WTC11 (cell line): Measurements from ENCODE around the gene FLNA. TPM values are rescaled to one million over a fixed set of nuclear protein-coding genes. Genes with fewer than 3 reads are reported as not detected.

Source experiments
- ATAC-seq: fragments of 200-7000 bp; cut with Tn5 transposase; 2 replicates; pipeline ENCODE4 v1.10.0; 2021; ENCODE audit warnings: mild to moderate bottlenecking, moderate library complexity
- CTCF ChIA-PET: fragments of 300-600 bp; sonication (Branson Sonifier 250); formaldehyde crosslinking; loops from one replicate; lab custom pipeline; 2021; ENCODE audit warnings: antibody characterized with exemption; lab: Charles Lee
- POLR2A ChIA-PET: fragments of 350-600 bp; sonication (Branson Sonifier 250); formaldehyde crosslinking; loops from one replicate; lab custom pipeline; 2021; ENCODE audit warnings: antibody characterized with exemption; lab: Charles Lee
- DNase-seq: peaks from one replicate; pipeline ENCODE4 v3.0.0; 2021; ENCODE audit warnings: low spot score
- H3K27ac Mint-ChIP-seq: 2 replicates; pipeline ENCODE4 v1.8.0; 2021; ENCODE audit warnings: mixed read lengths
- H3K27me3 Mint-ChIP-seq: 2 replicates; pipeline ENCODE4 v1.8.0; 2021; ENCODE audit warnings: low read depth, mild to moderate bottlenecking, moderate library complexity, mixed read lengths
- H3K36me3 Mint-ChIP-seq: 2 replicates; pipeline ENCODE4 v1.8.0; 2021; ENCODE audit warnings: mixed read lengths
- H3K4me1 Mint-ChIP-seq: 2 replicates; pipeline ENCODE4 v1.8.0; 2022; ENCODE audit warnings: mixed read lengths
- H3K4me3 Mint-ChIP-seq: 2 replicates; pipeline ENCODE4 v1.8.0; 2021; ENCODE audit warnings: mild to moderate bottlenecking, moderate library complexity, mixed read lengths
- H3K9me3 Mint-ChIP-seq: 2 replicates; pipeline ENCODE4 v1.8.0; 2021; ENCODE audit warnings: mixed read lengths
- CREB1 ChIP-seq: sonication (generic); formaldehyde crosslinking; IDR thresholded peaks from 2 replicates; pipeline ENCODE4 v1.8.0; 2023; ENCODE audit warnings: mild to moderate bottlenecking, missing genetic modification reagents
- FOXK1 ChIP-seq: sonication (generic); formaldehyde crosslinking; IDR thresholded peaks from 2 replicates; pipeline ENCODE4 v1.8.0; 2022; ENCODE audit warnings: mild to moderate bottlenecking, moderate library complexity, missing genetic modification reagents
- RELA ChIP-seq: sonication (generic); formaldehyde crosslinking; IDR thresholded peaks from 2 replicates; pipeline ENCODE4 v1.8.1; 2022; ENCODE audit warnings: missing genetic modification reagents, mild to moderate bottlenecking, borderline replicate concordance
- SP1 ChIP-seq: sonication (generic); formaldehyde crosslinking; conservative IDR thresholded peaks from 2 replicates; pipeline ENCODE4 v1.8.1; 2022; ENCODE audit warnings: missing genetic modification reagents
- TEAD4 ChIP-seq: sonication (generic); formaldehyde crosslinking; IDR thresholded peaks from 2 replicates; pipeline ENCODE4 v1.8.0; 2022; ENCODE audit warnings: mild to moderate bottlenecking, missing genetic modification reagents
- ZBTB21 ChIP-seq: sonication (generic); formaldehyde crosslinking; IDR thresholded peaks from 2 replicates; pipeline ENCODE4 v1.8.1; 2023; ENCODE audit warnings: mild to moderate bottlenecking, missing genetic modification reagents, borderline replicate concordance
- ZNF232 ChIP-seq: sonication (generic); formaldehyde crosslinking; IDR thresholded peaks from 2 replicates; pipeline ENCODE4 v1.8.0; 2022; ENCODE audit warnings: mild to moderate bottlenecking, missing genetic modification reagents
- ZNF396 ChIP-seq: fragments of 250-450 bp; sonication (Bioruptor Pico); IDR thresholded peaks from 2 replicates; pipeline ENCODE4 v1.8.0; 2021; ENCODE audit warnings: mild to moderate bottlenecking, moderate library complexity, borderline replicate concordance
- ZNF416 ChIP-seq: fragments of 250-450 bp; sonication (Bioruptor Pico); IDR thresholded peaks from 2 replicates; pipeline ENCODE4 v1.9.0; 2021; ENCODE audit warnings: mild to moderate bottlenecking, inconsistent platforms
- ZNF423 ChIP-seq: fragments of 250-450 bp; sonication (Bioruptor Pico); IDR thresholded peaks from 2 replicates; pipeline ENCODE4 v2.1.2; 2022; ENCODE audit warnings: mild to moderate bottlenecking, moderate library complexity
- total RNA-seq: library from RNA; stranded (reverse); gene quantifications from 3 replicates; pipeline ENCODE4 v1.2.3, GENCODE V29; 2021
- TF ChIP-seq, protein P1 (sequence below): sonication (generic); formaldehyde crosslinking; IDR thresholded peaks from 2 replicates; pipeline ENCODE4 v1.8.0; 2022; ENCODE audit warnings: mild to moderate bottlenecking, missing genetic modification reagents
- TF ChIP-seq, protein P2 (sequence below): fragments of 250-450 bp; sonication (Bioruptor Pico); IDR thresholded peaks from 2 replicates; pipeline ENCODE4 v1.9.0; 2021; ENCODE audit warnings: mild to moderate bottlenecking
- TF ChIP-seq, protein P3 (sequence below): fragments of 200-600 bp; IDR thresholded peaks from 2 replicates; pipeline ENCODE4 v1.8.0; 2022; ENCODE audit warnings: antibody characterized with exemption
- TF ChIP-seq, protein P4 (sequence below): sonication (generic); formaldehyde crosslinking; IDR thresholded peaks from 2 replicates; pipeline ENCODE4 v1.8.0; 2022; ENCODE audit warnings: mild to moderate bottlenecking, missing genetic modification reagents
- TF ChIP-seq, protein P5 (sequence below): sonication (generic); formaldehyde crosslinking; IDR thresholded peaks from 2 replicates; pipeline ENCODE4 v1.8.0; 2023; ENCODE audit warnings: missing genetic modification reagents
- TF ChIP-seq, protein P6 (sequence below): sonication (generic); formaldehyde crosslinking; IDR thresholded peaks from 2 replicates; pipeline ENCODE4 v1.8.1; 2022; ENCODE audit warnings: mild to moderate bottlenecking, missing genetic modification reagents, moderate library complexity, borderline replicate concordance
- TF ChIP-seq, protein P7 (sequence below): sonication (generic); formaldehyde crosslinking; IDR thresholded peaks from 2 replicates; pipeline ENCODE4 v1.8.1; 2022; ENCODE audit warnings: mild to moderate bottlenecking, moderate library complexity, missing genetic modification reagents
- TF ChIP-seq, protein P8 (sequence below): sonication (generic); formaldehyde crosslinking; IDR thresholded peaks from 2 replicates; pipeline ENCODE4 v1.8.0; 2022; ENCODE audit warnings: mild to moderate bottlenecking, missing genetic modification reagents
- TF ChIP-seq, protein P9 (sequence below): fragments of 250-450 bp; sonication (Bioruptor Pico); IDR thresholded peaks from 2 replicates; pipeline ENCODE4 v2.1.2; 2022; ENCODE audit warnings: mild to moderate bottlenecking, moderate library complexity

The FLNA gene
- total RNA-seq, 1 experiment from 2014 or later, result 1,017 TPM

DNA sequence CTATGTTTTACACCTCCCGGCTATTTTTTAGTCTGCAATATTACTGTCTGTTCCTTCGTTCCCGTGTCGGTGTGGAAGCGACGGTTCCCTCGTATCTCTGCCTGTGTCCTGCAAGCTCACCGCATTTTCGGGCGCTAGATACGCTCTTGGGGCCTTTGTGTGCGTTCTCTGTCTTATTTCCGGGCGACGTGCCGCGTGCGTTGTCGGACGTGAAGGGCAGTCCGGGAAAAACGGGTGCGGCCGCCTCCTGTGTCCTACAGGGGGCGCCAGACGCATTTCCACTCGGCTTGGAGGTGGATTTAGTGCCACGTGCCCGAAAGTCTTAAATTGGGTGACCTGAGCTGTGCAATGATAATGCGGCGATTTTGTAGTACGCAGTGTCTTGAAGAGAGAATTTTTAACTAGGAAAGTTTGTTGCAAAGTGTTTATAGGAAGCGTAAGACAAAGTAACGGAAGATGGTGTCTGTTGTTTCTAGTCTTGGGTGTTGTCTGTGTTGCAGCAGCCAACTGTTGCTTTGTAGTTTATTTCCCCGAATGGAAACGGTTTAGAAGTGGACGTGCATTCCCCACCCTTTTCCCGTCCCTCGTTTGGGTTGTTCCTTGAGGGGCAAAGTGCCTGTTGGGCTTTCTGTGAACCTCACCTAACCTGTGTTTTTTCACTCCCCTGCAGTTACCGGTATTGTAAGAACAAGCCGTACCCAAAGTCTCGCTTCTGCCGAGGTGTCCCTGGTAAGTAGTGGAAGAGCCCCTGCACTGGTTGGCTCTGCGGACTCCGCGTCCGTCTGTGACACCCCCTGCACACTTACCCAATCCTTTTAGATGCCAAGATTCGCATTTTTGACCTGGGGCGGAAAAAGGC, 24.5 kb upstream of the FLNA start:
- peaks cover 25% of the 10 kb centered on the region for H3K36me3 Mint-ChIP-seq
- H3K27me3 Mint-ChIP-seq, result no peaks in the 10 kb centered on the region
- no peaks in the 10 kb centered on the region for H3K9me3 Mint-ChIP-seq
- ChIA-PET POLR2A (interaction anchor here (1.1 to 2.6 kb wide), 7 partner anchors 10 to 29 kb away, joined by 4 to 12 read pairs (median 6); partner anchors contain the start of genes DNASE1L1 and EMD), CTCF (interaction anchor here (2.8 kb wide), 1 partner anchor 128 kb away, joined by 7 read pairs; no protein-coding TSS in a partner anchor)
- TF ChIP-seq, protein P1, sequence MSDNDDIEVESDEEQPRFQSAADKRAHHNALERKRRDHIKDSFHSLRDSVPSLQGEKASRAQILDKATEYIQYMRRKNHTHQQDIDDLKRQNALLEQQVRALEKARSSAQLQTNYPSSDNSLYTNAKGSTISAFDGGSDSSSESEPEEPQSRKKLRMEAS (CRISPR knock-in tag), result no peak; the same call in 1 of the 2 replicates
- TF ChIP-seq, protein P2, sequence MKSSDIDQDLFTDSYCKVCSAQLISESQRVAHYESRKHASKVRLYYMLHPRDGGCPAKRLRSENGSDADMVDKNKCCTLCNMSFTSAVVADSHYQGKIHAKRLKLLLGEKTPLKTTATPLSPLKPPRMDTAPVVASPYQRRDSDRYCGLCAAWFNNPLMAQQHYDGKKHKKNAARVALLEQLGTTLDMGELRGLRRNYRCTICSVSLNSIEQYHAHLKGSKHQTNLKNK (CRISPR knock-in tag), result 0 out of 2 replicates have a peak, but pooled peaks have one; percentile 15
- no peak for TF ChIP-seq TEAD4 (CRISPR knock-in tag)
- TF ChIP-seq, protein P3, sequence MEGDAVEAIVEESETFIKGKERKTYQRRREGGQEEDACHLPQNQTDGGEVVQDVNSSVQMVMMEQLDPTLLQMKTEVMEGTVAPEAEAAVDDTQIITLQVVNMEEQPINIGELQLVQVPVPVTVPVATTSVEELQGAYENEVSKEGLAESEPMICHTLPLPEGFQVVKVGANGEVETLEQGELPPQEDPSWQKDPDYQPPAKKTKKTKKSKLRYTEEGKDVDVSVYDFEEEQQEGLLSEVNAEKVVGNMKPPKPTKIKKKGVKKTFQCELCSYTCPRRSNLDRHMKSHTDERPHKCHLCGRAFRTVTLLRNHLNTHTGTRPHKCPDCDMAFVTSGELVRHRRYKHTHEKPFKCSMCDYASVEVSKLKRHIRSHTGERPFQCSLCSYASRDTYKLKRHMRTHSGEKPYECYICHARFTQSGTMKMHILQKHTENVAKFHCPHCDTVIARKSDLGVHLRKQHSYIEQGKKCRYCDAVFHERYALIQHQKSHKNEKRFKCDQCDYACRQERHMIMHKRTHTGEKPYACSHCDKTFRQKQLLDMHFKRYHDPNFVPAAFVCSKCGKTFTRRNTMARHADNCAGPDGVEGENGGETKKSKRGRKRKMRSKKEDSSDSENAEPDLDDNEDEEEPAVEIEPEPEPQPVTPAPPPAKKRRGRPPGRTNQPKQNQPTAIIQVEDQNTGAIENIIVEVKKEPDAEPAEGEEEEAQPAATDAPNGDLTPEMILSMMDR, result peak; percentile 73
- TF ChIP-seq CREB1 (CRISPR knock-in tag), result no peak
- TF ChIP-seq, protein P4, sequence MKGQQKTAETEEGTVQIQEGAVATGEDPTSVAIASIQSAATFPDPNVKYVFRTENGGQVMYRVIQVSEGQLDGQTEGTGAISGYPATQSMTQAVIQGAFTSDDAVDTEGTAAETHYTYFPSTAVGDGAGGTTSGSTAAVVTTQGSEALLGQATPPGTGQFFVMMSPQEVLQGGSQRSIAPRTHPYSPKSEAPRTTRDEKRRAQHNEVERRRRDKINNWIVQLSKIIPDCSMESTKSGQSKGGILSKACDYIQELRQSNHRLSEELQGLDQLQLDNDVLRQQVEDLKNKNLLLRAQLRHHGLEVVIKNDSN (CRISPR knock-in tag), result peak; percentile 51; the same call in 1 of the 2 replicates
- no peak for TF ChIP-seq ZNF416 (CRISPR knock-in tag)
- TF ChIP-seq ZNF232 (CRISPR knock-in tag), result no peak
- peak overlapping the region; percentile 99 for H3K27ac Mint-ChIP-seq
- peaks cover 16% of the 10 kb centered on the region for H3K4me1 Mint-ChIP-seq
- no peak for ATAC-seq
- H3K4me3 Mint-ChIP-seq, result peak overlapping the region; percentile 97
- peak; percentile 72 for DNase-seq

DNA sequence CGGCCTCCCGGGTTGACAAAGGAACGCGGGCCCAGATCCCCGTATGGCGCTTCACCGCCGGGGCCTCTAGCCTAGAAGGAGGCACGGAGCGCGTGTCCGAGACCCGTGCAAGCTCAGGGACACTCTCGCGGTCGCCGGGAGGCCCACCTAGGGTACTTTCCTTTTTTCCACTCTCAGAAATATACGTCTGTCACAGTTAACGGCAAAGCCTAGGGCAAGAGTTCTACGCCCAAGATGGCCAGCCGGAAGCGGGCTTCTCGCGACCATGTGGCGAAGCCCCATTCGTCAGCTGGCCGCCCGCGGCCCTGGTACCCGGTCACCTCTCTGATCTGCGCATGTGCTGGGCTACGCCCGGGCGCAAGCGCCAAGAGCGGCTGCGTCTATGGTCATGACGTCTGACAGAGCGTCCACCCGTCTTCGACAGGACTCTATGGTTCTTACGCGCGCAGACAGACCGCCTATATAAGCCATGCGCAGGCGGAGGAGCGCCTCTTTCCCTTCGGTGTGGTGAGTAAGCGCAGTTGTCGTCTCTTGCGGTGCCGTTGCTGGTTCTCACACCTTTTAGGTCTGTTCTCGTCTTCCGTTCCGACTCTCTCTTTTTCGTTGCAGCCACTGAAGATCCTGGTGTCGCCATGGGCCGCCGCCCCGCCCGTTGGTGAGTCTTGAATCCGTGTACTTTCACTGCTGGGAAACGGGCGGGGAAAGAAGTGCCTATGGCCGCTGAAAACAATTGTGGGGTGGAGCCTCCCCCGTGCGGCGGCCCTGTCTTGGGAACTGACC, 23.6 kb upstream of the FLNA start, which contains the start of gene RPL10:
Gene RPL10, plus strand, starts transcription at position 490 of the 780 bp plus-strand sequence. Its CDS starts 143 bp downstream, at position 633.
- no peaks in the 10 kb centered on the region for H3K27me3 Mint-ChIP-seq
- ChIA-PET CTCF (interaction anchor here (2.8 kb wide), 1 partner anchor 129 kb away, joined by 7 read pairs; no protein-coding TSS in a partner anchor), POLR2A (interaction anchor here (0.8 to 2.6 kb wide), 8 partner anchors 11 to 31 kb away, joined by 3 to 12 read pairs (median 6); partner anchors contain the start of genes DNASE1L1 and EMD)
- ATAC-seq, result peak; percentile 51
- peaks cover 25% of the 10 kb centered on the region for H3K36me3 Mint-ChIP-seq
- H3K4me1 Mint-ChIP-seq, result peaks cover 16% of the 10 kb centered on the region
- H3K27ac Mint-ChIP-seq, result peak within 1 kb of the TSS; percentile 99
- DNase-seq, result peak; percentile 91
- peak within 1 kb of the TSS; percentile 97 for H3K4me3 Mint-ChIP-seq
- H3K9me3 Mint-ChIP-seq, result no peaks in the 10 kb centered on the region
- TF ChIP-seq, protein P1 (CRISPR knock-in tag), result peak; percentile 89
- TF ChIP-seq, protein P5, sequence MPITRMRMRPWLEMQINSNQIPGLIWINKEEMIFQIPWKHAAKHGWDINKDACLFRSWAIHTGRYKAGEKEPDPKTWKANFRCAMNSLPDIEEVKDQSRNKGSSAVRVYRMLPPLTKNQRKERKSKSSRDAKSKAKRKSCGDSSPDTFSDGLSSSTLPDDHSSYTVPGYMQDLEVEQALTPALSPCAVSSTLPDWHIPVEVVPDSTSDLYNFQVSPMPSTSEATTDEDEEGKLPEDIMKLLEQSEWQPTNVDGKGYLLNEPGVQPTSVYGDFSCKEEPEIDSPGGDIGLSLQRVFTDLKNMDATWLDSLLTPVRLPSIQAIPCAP (CRISPR knock-in tag), result peak; percentile 61; the same call in 1 of the 2 replicates
- TF ChIP-seq ZNF396 (CRISPR knock-in tag), result no peak
- TF ChIP-seq, protein P6, sequence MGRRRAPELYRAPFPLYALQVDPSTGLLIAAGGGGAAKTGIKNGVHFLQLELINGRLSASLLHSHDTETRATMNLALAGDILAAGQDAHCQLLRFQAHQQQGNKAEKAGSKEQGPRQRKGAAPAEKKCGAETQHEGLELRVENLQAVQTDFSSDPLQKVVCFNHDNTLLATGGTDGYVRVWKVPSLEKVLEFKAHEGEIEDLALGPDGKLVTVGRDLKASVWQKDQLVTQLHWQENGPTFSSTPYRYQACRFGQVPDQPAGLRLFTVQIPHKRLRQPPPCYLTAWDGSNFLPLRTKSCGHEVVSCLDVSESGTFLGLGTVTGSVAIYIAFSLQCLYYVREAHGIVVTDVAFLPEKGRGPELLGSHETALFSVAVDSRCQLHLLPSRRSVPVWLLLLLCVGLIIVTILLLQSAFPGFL, result no peak
- TF ChIP-seq RELA, result 0 out of 2 replicates have a peak, but pooled peaks have one; percentile 38
- TF ChIP-seq FOXK1 (CRISPR knock-in tag), result peak; percentile 62; the same call in 1 of the 2 replicates
- TF ChIP-seq, protein P7, sequence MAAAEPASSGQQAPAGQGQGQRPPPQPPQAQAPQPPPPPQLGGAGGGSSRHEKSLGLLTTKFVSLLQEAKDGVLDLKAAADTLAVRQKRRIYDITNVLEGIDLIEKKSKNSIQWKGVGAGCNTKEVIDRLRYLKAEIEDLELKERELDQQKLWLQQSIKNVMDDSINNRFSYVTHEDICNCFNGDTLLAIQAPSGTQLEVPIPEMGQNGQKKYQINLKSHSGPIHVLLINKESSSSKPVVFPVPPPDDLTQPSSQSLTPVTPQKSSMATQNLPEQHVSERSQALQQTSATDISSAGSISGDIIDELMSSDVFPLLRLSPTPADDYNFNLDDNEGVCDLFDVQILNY, result peak; percentile 66
- no peak for TF ChIP-seq ZBTB21 (CRISPR knock-in tag)
- TF ChIP-seq ZNF423 (CRISPR knock-in tag), result no peak
- peak; percentile 37; the same call in 1 of the 2 replicates for TF ChIP-seq SP1 (CRISPR knock-in tag)
- TF ChIP-seq, protein P8, sequence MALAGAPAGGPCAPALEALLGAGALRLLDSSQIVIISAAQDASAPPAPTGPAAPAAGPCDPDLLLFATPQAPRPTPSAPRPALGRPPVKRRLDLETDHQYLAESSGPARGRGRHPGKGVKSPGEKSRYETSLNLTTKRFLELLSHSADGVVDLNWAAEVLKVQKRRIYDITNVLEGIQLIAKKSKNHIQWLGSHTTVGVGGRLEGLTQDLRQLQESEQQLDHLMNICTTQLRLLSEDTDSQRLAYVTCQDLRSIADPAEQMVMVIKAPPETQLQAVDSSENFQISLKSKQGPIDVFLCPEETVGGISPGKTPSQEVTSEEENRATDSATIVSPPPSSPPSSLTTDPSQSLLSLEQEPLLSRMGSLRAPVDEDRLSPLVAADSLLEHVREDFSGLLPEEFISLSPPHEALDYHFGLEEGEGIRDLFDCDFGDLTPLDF, result no peak
- TF ChIP-seq, protein P4 (CRISPR knock-in tag), result peak; percentile 18; the same call in 1 of the 2 replicates
- TF ChIP-seq, protein P9, sequence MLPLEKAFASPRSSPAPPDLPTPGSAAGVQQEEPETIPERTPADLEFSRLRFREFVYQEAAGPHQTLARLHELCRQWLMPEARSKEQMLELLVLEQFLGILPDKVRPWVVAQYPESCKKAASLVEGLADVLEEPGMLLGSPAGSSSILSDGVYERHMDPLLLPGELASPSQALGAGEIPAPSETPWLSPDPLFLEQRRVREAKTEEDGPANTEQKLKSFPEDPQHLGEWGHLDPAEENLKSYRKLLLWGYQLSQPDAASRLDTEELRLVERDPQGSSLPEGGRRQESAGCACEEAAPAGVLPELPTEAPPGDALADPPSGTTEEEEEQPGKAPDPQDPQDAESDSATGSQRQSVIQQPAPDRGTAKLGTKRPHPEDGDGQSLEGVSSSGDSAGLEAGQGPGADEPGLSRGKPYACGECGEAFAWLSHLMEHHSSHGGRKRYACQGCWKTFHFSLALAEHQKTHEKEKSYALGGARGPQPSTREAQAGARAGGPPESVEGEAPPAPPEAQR (CRISPR knock-in tag), result no peak
